ENCODE measurements around the gene RASA3. TPM values are rescaled to one million over a fixed set of nuclear protein-coding genes. Genes with fewer than 3 reads are reported as not detected.
"Not testable (repeated sequence)": the region's sequence is repeated elsewhere in the genome, so short reads cannot be mapped to it uniquely, and the experiment has no call there.

Gene RASA3
- 0.56 and 2.4 TPM in 2 replicates for total RNA-seq (2014; rRNA removed; shearing (Covaris generic); ENCODE audit: low replicate concordance)

- Histone ChIP-seq H3K4me2 (ENCODE audit: low read depth, low read length, poor library complexity, severe bottlenecking) (peak within 1 kb of the TSS; percentile 89), H3K9me3 (ENCODE audit: low read length) (no peaks in the 10 kb centered on the region), H3K9ac (ENCODE audit: low read length) (peak within 1 kb of the TSS; percentile 66), H3K9me2 (replicated peaks; ENCODE audit: insufficient read depth, low read length) (no peaks in the 10 kb centered on the region), H2AFZ (ENCODE audit: low read length) (peak within 1 kb of the TSS; percentile 62), H4K20me1 (ENCODE audit: insufficient read depth, low read depth, low read length) (no peaks in the 10 kb centered on the region), H3K36me3 (ENCODE audit: insufficient read depth, low read length) (no peaks in the 10 kb centered on the region), H3K4me1 (ENCODE audit: low read length) (peaks cover 38% of the 10 kb centered on the region), H3K27me3 (ENCODE audit: low read length) (no peaks in the 10 kb centered on the region), H3K4me3 (ENCODE audit: low read length) (peak within 1 kb of the TSS; percentile 72), H3K27ac (ENCODE audit: low read length) (no peak within 1 kb of the TSS), H3K79me2 (ENCODE audit: low read length) (no peaks in the 10 kb centered on the region)
- peak; percentile 87 for DNase-seq
Observed at GRCh38 chr13:114132419-114133121, at the start of gene RASA3. TSS of gene RASA3 (minus strand) at chr13:114132623. CDS start at chr13:114132489, 134 bp downstream.

GRCh38 chr13:114179087-114179658 is 46.8 kb upstream of the RASA3 start, which contains the start of gene CFAP97D2:
TSS of gene CFAP97D2 (plus strand) at chr13:114179257. CDS start at chr13:114179331, 74 bp downstream.
- Histone ChIP-seq H3K9me3 (ENCODE audit: low read length) (no peaks in the 10 kb centered on the region), H3K9me2 (replicated peaks; ENCODE audit: insufficient read depth, low read length) (no peaks in the 10 kb centered on the region), H4K20me1 (ENCODE audit: insufficient read depth, low read depth, low read length) (no peaks in the 10 kb centered on the region), H3K4me3 (ENCODE audit: low read length) (no peak within 1 kb of the TSS), H3K79me2 (ENCODE audit: low read length) (no peaks in the 10 kb centered on the region), H3K4me2 (ENCODE audit: low read depth, low read length, poor library complexity, severe bottlenecking) (no peak within 1 kb of the TSS), H3K36me3 (ENCODE audit: insufficient read depth, low read length) (no peaks in the 10 kb centered on the region), H3K9ac (ENCODE audit: low read length) (no peak within 1 kb of the TSS), H3K27me3 (ENCODE audit: low read length) (no peaks in the 10 kb centered on the region), H3K4me1 (ENCODE audit: low read length) (no peaks in the 10 kb centered on the region), H3K27ac (ENCODE audit: low read length) (no peak within 1 kb of the TSS), H2AFZ (ENCODE audit: low read length) (no peak within 1 kb of the TSS)
- no peak for DNase-seq

GRCh38 chr13:114177245-114178010 is 45.0 kb upstream of the RASA3 start:
- no peaks in the 10 kb centered on the region for H3K4me1 ChIP-seq (ENCODE audit: low read length)
- no peak overlapping the region for H3K27ac ChIP-seq (ENCODE audit: low read length)
- H3K9me3 ChIP-seq (ENCODE audit: low read length) = no peaks in the 10 kb centered on the region
- no peak overlapping the region for H3K4me3 ChIP-seq (ENCODE audit: low read length)
- no peak for DNase-seq
- no peaks in the 10 kb centered on the region for H3K27me3 ChIP-seq (ENCODE audit: low read length)
- no peaks in the 10 kb centered on the region for H4K20me1 ChIP-seq (ENCODE audit: insufficient read depth, low read depth, low read length)
- H3K36me3 ChIP-seq (ENCODE audit: insufficient read depth, low read length) = no peaks in the 10 kb centered on the region
- no peaks in the 10 kb centered on the region for H3K9me2 ChIP-seq (replicated peaks; ENCODE audit: insufficient read depth, low read length)
- no peak overlapping the region for H3K9ac ChIP-seq (ENCODE audit: low read length)
- no peaks in the 10 kb centered on the region for H3K79me2 ChIP-seq (ENCODE audit: low read length)
- no peak overlapping the region for H3K4me2 ChIP-seq (ENCODE audit: low read depth, low read length, poor library complexity, severe bottlenecking)
- H2AFZ ChIP-seq (ENCODE audit: low read length) = no peak overlapping the region

GRCh38 chr13:114176359-114176902 is 44.0 kb upstream of the RASA3 start:
- H3K27ac ChIP-seq (ENCODE audit: low read length); H3K36me3 ChIP-seq (ENCODE audit: insufficient read depth, low read length); DNase-seq; H3K27me3 ChIP-seq (ENCODE audit: low read length); H2AFZ ChIP-seq (ENCODE audit: low read length); H3K9ac ChIP-seq (ENCODE audit: low read length); H3K79me2 ChIP-seq (ENCODE audit: low read length); H3K4me2 ChIP-seq (ENCODE audit: low read depth, low read length, poor library complexity, severe bottlenecking); H3K9me3 ChIP-seq (ENCODE audit: low read length); H3K9me2 ChIP-seq (replicated peaks; ENCODE audit: insufficient read depth, low read length); H4K20me1 ChIP-seq (ENCODE audit: insufficient read depth, low read depth, low read length); H3K4me3 ChIP-seq (ENCODE audit: low read length); H3K4me1 ChIP-seq (ENCODE audit: low read length): not testable (repeated sequence)

- H3K27me3 ChIP-seq (ENCODE audit: low read length) = no peaks in the 10 kb centered on the region
- H3K79me2 ChIP-seq (ENCODE audit: low read length) = no peaks in the 10 kb centered on the region
- H3K4me1 ChIP-seq (ENCODE audit: low read length) = no peaks in the 10 kb centered on the region
- H3K27ac ChIP-seq (ENCODE audit: low read length) = no peak overlapping the region
- no peaks in the 10 kb centered on the region for H3K9me2 ChIP-seq (replicated peaks; ENCODE audit: insufficient read depth, low read length)
- no peaks in the 10 kb centered on the region for H4K20me1 ChIP-seq (ENCODE audit: insufficient read depth, low read depth, low read length)
- no peaks in the 10 kb centered on the region for H3K9me3 ChIP-seq (ENCODE audit: low read length)
- no peak overlapping the region for H3K4me3 ChIP-seq (ENCODE audit: low read length)
- H3K36me3 ChIP-seq (ENCODE audit: insufficient read depth, low read length) = no peaks in the 10 kb centered on the region
- no peak overlapping the region for H3K4me2 ChIP-seq (ENCODE audit: low read depth, low read length, poor library complexity, severe bottlenecking)
- H2AFZ ChIP-seq (ENCODE audit: low read length) = no peak overlapping the region
- H3K9ac ChIP-seq (ENCODE audit: low read length) = no peak overlapping the region
- DNase-seq = no peak
Observed at GRCh38 chr13:114174529-114174961, 42.1 kb upstream of the RASA3 start.

- Histone ChIP-seq H3K27me3 (ENCODE audit: low read length) (no peaks in the 10 kb centered on the region), H3K79me2 (ENCODE audit: low read length) (no peaks in the 10 kb centered on the region), H2AFZ (ENCODE audit: low read length) (no peak overlapping the region), H3K9me2 (replicated peaks; ENCODE audit: insufficient read depth, low read length) (no peaks in the 10 kb centered on the region), H3K27ac (ENCODE audit: low read length) (no peak overlapping the region), H4K20me1 (ENCODE audit: insufficient read depth, low read depth, low read length) (no peaks in the 10 kb centered on the region), H3K9me3 (ENCODE audit: low read length) (no peaks in the 10 kb centered on the region), H3K4me2 (ENCODE audit: low read depth, low read length, poor library complexity, severe bottlenecking) (no peak overlapping the region), H3K4me1 (ENCODE audit: low read length) (no peaks in the 10 kb centered on the region), H3K4me3 (ENCODE audit: low read length) (no peak overlapping the region), H3K9ac (ENCODE audit: low read length) (no peak overlapping the region), H3K36me3 (ENCODE audit: insufficient read depth, low read length) (no peaks in the 10 kb centered on the region)
- no peak for DNase-seq
Observed at GRCh38 chr13:114173745-114174144, 41.3 kb upstream of the RASA3 start.

- no peaks in the 10 kb centered on the region for H3K9me2 ChIP-seq (replicated peaks; ENCODE audit: insufficient read depth, low read length)
- H3K4me3 ChIP-seq (ENCODE audit: low read length) = no peak overlapping the region
- H3K36me3 ChIP-seq (ENCODE audit: insufficient read depth, low read length) = no peaks in the 10 kb centered on the region
- H3K4me1 ChIP-seq (ENCODE audit: low read length) = no peaks in the 10 kb centered on the region
- H3K27me3 ChIP-seq (ENCODE audit: low read length) = no peaks in the 10 kb centered on the region
- no peak overlapping the region for H3K4me2 ChIP-seq (ENCODE audit: low read depth, low read length, poor library complexity, severe bottlenecking)
- no peak overlapping the region for H2AFZ ChIP-seq (ENCODE audit: low read length)
- no peak overlapping the region for H3K27ac ChIP-seq (ENCODE audit: low read length)
- DNase-seq = no peak
- no peaks in the 10 kb centered on the region for H4K20me1 ChIP-seq (ENCODE audit: insufficient read depth, low read depth, low read length)
- no peak overlapping the region for H3K9ac ChIP-seq (ENCODE audit: low read length)
- no peaks in the 10 kb centered on the region for H3K9me3 ChIP-seq (ENCODE audit: low read length)
- no peaks in the 10 kb centered on the region for H3K79me2 ChIP-seq (ENCODE audit: low read length)
Observed at GRCh38 chr13:114173272-114173671, 40.8 kb upstream of the RASA3 start.

GRCh38 chr13:114167885-114168284 is 35.5 kb upstream of the RASA3 start:
- no peaks in the 10 kb centered on the region for H3K4me1 ChIP-seq (ENCODE audit: low read length)
- no peak overlapping the region for H2AFZ ChIP-seq (ENCODE audit: low read length)

More at GRCh38 chr13:114167885-114168284, 35.5 kb upstream of the RASA3 start:
- no peaks in the 10 kb centered on the region for H3K9me2 ChIP-seq (replicated peaks; ENCODE audit: insufficient read depth, low read length)
- no peak overlapping the region for H3K4me3 ChIP-seq (ENCODE audit: low read length)
- no peak overlapping the region for H3K27ac ChIP-seq (ENCODE audit: low read length)
- H3K36me3 ChIP-seq (ENCODE audit: insufficient read depth, low read length) = no peaks in the 10 kb centered on the region
- no peaks in the 10 kb centered on the region for H4K20me1 ChIP-seq (ENCODE audit: insufficient read depth, low read depth, low read length)
- H3K9me3 ChIP-seq (ENCODE audit: low read length) = no peaks in the 10 kb centered on the region
- H3K4me2 ChIP-seq (ENCODE audit: low read depth, low read length, poor library complexity, severe bottlenecking) = no peak overlapping the region
- H3K9ac ChIP-seq (ENCODE audit: low read length) = no peak overlapping the region
- no peak for DNase-seq
- H3K79me2 ChIP-seq (ENCODE audit: low read length) = no peaks in the 10 kb centered on the region
- H3K27me3 ChIP-seq (ENCODE audit: low read length) = no peaks in the 10 kb centered on the region
